Mammary epithelial cell (primary cell): ENCODE results near the gene WDR44.

Experiments used
- CTCF ChIP-seq, 2 donors: IDR thresholded peaks in 1 of 2; conservative IDR thresholded peaks in 1 of 2; 2 replicates each; pipeline ENCODE4 v1.5.1; 2011 to 2012; ENCODE audit warnings: inconsistent platforms in 2 of 2, low read length in 2 of 2, mild to moderate bottlenecking in 2 of 2, control low read depth in 1 of 2, low read depth in 1 of 2; ENCODE audit not compliant: insufficient read depth in 1 of 2; ENCODE audit errors: extremely low read depth in 1 of 2
- EZH2 ChIP-seq: IDR thresholded peaks from 2 replicates; pipeline ENCODE4 v1.6.1; 2012; ENCODE audit warnings: low read length, inconsistent platforms, borderline replicate concordance

- no peak for TF ChIP-seq CTCF (conservative IDR thresholded peaks at IDR 0.05 in 1 of 2, IDR thresholded peaks at IDR 0.05 in 1 of 2; ENCODE audit: extremely low read depth in 1 of 2, insufficient read depth in 1 of 2, low read depth in 1 of 2, low read length in 2 of 2)
- TF ChIP-seq EZH2: no peak
Observed at GRCh38 chrX:118345464-118346257, at the start of gene WDR44.
